ENCODE results near the gene TM7SF3.

The TM7SF3 gene

GRCh38 chr12:26987634-26988424 lies 26.4 kb downstream of the TM7SF3 start:
- H3K27ac ChIP-seq, result no peak overlapping the region
- POLR2A ChIA-PET (ENCODE audit: low non-redundant PET), result no interaction called here
- no peak for TF ChIP-seq CTCF (conservative IDR thresholded peaks at IDR 0.05; ENCODE audit: low read depth)
- DNase-seq (ENCODE audit: low spot score), result no peak
- CTCF ChIA-PET, result no interaction called here

GRCh38 chr12:26982866-26983265 lies 31.3 kb downstream of the TM7SF3 start:
- no peak for TF ChIP-seq CTCF (conservative IDR thresholded peaks at IDR 0.05; ENCODE audit: low read depth)
- ChIA-PET POLR2A (ENCODE audit: low non-redundant PET) (no interaction called here), CTCF (no interaction called here)
- no peak overlapping the region for H3K27ac ChIP-seq
- DNase-seq (ENCODE audit: low spot score), result no peak

- TF ChIP-seq CTCF (conservative IDR thresholded peaks at IDR 0.05; ENCODE audit: low read depth), result no peak
- CTCF ChIA-PET, result interaction anchor here (0.6 kb wide), 1 partner anchor 16 kb away, joined by 3 read pairs; no protein-coding TSS in a partner anchor
- no peak for DNase-seq (ENCODE audit: low spot score)
Observed at GRCh38 chr12:26979733-26980132, 34.5 kb downstream of the TM7SF3 start.

GRCh38 chr12:26978801-26979200 lies 35.4 kb downstream of the TM7SF3 start:
- ChIA-PET POLR2A (ENCODE audit: low non-redundant PET) (no interaction called here), CTCF (no interaction called here)
- no peak overlapping the region for H3K27ac ChIP-seq
- TF ChIP-seq CTCF (conservative IDR thresholded peaks at IDR 0.05; ENCODE audit: low read depth), result no peak
- no peak for DNase-seq (ENCODE audit: low spot score)

More at GRCh38 chr12:26979733-26980132, 34.5 kb downstream of the TM7SF3 start:
- H3K27ac ChIP-seq, result no peak overlapping the region
- POLR2A ChIA-PET (ENCODE audit: low non-redundant PET), result no interaction called here

- ChIA-PET POLR2A (ENCODE audit: low non-redundant PET) (no interaction called here), CTCF (no interaction called here)
- DNase-seq (ENCODE audit: low spot score), result no peak
- H3K27ac ChIP-seq, result no peak overlapping the region
- TF ChIP-seq CTCF (conservative IDR thresholded peaks at IDR 0.05; ENCODE audit: low read depth), result no peak
Observed at GRCh38 chr12:26976687-26977086, 37.5 kb downstream of the TM7SF3 start.

- DNase-seq (ENCODE audit: low spot score), result no peak
- H3K27ac ChIP-seq, result no peak overlapping the region
- POLR2A ChIA-PET (ENCODE audit: low non-redundant PET), result no interaction called here
- CTCF ChIA-PET, result interaction anchor here (0.6 kb wide), 1 partner anchor 334 kb away, joined by 7 read pairs; no protein-coding TSS in a partner anchor
- TF ChIP-seq CTCF (conservative IDR thresholded peaks at IDR 0.05; ENCODE audit: low read depth), result no peak
Observed at GRCh38 chr12:26971963-26972362, 42.2 kb downstream of the TM7SF3 start.

Data from RWPE1 (cell line).